Measurements from ENCODE around the gene ARID3A. TPM values are rescaled to one million over a fixed set of nuclear protein-coding genes. Genes with fewer than 3 reads are reported as not detected.

Gene ARID3A
- total and polyA plus RNA-seq, 12 donors, result 3.0 to 11.7 (median 5.0) TPM

GRCh38 chr19:943551-944170 lies 17.8 kb downstream of the ARID3A start:
- WGBS, 2 donors, result 97 to 98% methylated on average over 17 of the region's 17 CpGs
- intact Hi-C loops (cut with DNase I), result no loop called here
- peaks cover 0 to 25% (median 0%) of the 10 kb centered on the region in 9 donors for H3K36me3 ChIP-seq
- ATAC-seq (no peak), DNase-seq (no peak)
- peaks cover 0 to 35% (median 4%) of the 10 kb centered on the region in 9 donors for H3K4me1 ChIP-seq
- TF ChIP-seq CTCF (IDR thresholded peaks at IDR 0.05), result no peak
- no peak overlapping the region for H3K27ac ChIP-seq
- H3K4me3 ChIP-seq, result no peak overlapping the region
- H3K9me3 ChIP-seq, result peaks cover 0 to 4% (median 0%) of the 10 kb centered on the region in 11 donors
- no peaks in the 10 kb centered on the region for H3K27me3 ChIP-seq

GRCh38 chr19:944171-944567 lies 18.3 kb downstream of the ARID3A start:
- H3K27ac ChIP-seq, result no peak overlapping the region
- DNase-seq (no peak), ATAC-seq (no peak)
- H3K27me3 ChIP-seq, result no peaks in the 10 kb centered on the region
- intact Hi-C loops (cut with DNase I), result no loop called here
- H3K36me3 ChIP-seq, result peaks cover 0 to 25% (median 0%) of the 10 kb centered on the region in 9 donors
- WGBS, 2 donors, result 63 to 64% methylated on average over 27 of the region's 27 CpGs
- peaks cover 0 to 4% (median 0%) of the 10 kb centered on the region in 11 donors for H3K9me3 ChIP-seq
- TF ChIP-seq CTCF (IDR thresholded peaks at IDR 0.05), result no peak
- H3K4me1 ChIP-seq, result peaks cover 0 to 35% (median 4%) of the 10 kb centered on the region in 9 donors
- no peak overlapping the region for H3K4me3 ChIP-seq

GRCh38 chr19:944663-945241 lies 18.9 kb downstream of the ARID3A start:
- Histone ChIP-seq H3K27me3 (no peaks in the 10 kb centered on the region), H3K4me1 (peaks cover 0 to 30% (median 4%) of the 10 kb centered on the region in 9 donors), H3K27ac (no peak overlapping the region), H3K4me3 (no peak overlapping the region), H3K9me3 (peaks cover 0 to 4% (median 0%) of the 10 kb centered on the region in 11 donors), H3K36me3 (peaks cover 0 to 20% (median 0%) of the 10 kb centered on the region in 9 donors)
- no peak for DNase-seq
- no peak for TF ChIP-seq CTCF (IDR thresholded peaks at IDR 0.05)
- WGBS, 2 donors, result 78 to 83% methylated on average over 22 of the region's 22 CpGs
- intact Hi-C loops (cut with DNase I), result no loop called here
- ATAC-seq, result no peak

- H3K27me3 ChIP-seq, result no peaks in the 10 kb centered on the region
- peaks cover 0 to 20% (median 0%) of the 10 kb centered on the region in 9 donors for H3K36me3 ChIP-seq
- intact Hi-C loops (cut with DNase I), result no loop called here
- H3K9me3 ChIP-seq, result peaks cover 0 to 4% (median 0%) of the 10 kb centered on the region in 11 donors
- H3K4me1 ChIP-seq, result peaks cover 0 to 22% (median 0%) of the 10 kb centered on the region in 9 donors
- TF ChIP-seq CTCF (IDR thresholded peaks at IDR 0.05), result no peak
- DNase-seq (no peak), ATAC-seq (no peak)
- no peak overlapping the region for H3K4me3 ChIP-seq
- WGBS, 2 donors, result 84 to 89% methylated on average over 37 of the region's 37 CpGs
- no peak overlapping the region for H3K27ac ChIP-seq
These were observed 19.8 kb downstream of the ARID3A start for GRCh38 chr19:945401-946252.

Data from heart right ventricle (tissue), 16 donors.